NCI-H1092 treated with DMSO at 0.1 percent for 48 hours (cell line): ENCODE results near the gene DDOST.
"Not testable (repeated sequence)": the region's sequence is repeated elsewhere in the genome, so short reads cannot be mapped to it uniquely, and the experiment has no call there.

Experiments used
- DNase-seq: peaks from one replicate; lab custom pipeline; 2025; lab: John Stamatoyannopoulos, UW

DDOST gene

DNA sequence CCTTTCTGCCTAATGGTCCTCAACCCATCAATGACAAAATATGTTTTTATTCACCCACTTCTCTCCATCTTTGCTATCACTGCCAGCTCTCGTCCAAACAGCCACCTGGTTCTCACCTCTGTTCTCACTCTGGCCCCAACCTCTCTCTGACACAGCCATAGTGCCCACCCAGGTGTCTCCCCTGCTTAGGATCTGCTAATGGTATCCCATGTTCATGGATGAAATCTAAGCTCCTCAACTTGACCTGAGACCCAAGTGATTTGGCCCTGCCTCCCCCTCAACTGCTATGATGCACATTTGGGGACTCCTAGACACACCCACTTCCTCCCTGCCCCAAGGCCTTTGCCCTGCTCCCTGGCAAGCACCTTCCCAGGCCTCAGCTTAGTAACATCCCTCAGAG, 30.7 kb upstream of the DDOST start:
- no peak for DNase-seq

DNA sequence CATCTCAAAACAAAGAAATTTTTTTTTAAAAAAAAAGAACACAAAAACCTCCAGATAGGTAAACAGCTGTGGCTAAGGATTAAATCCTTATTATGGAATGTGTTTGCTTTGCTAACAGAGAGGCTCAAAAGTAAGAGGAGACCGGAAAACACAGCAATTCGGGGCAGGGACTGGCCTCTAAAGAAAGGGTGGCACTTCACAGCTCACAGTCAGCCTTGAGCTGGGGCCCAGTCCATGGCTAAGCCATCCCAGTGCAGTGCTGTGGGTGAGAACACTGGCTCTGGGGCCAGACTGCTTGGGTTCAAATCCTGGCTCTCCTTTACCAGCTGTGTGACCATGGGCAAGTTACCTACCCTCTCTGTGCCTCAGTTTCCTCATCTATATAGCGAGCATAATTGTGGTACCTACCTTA, 28.5 kb upstream of the DDOST start:
- DNase-seq, result no peak

DNA sequence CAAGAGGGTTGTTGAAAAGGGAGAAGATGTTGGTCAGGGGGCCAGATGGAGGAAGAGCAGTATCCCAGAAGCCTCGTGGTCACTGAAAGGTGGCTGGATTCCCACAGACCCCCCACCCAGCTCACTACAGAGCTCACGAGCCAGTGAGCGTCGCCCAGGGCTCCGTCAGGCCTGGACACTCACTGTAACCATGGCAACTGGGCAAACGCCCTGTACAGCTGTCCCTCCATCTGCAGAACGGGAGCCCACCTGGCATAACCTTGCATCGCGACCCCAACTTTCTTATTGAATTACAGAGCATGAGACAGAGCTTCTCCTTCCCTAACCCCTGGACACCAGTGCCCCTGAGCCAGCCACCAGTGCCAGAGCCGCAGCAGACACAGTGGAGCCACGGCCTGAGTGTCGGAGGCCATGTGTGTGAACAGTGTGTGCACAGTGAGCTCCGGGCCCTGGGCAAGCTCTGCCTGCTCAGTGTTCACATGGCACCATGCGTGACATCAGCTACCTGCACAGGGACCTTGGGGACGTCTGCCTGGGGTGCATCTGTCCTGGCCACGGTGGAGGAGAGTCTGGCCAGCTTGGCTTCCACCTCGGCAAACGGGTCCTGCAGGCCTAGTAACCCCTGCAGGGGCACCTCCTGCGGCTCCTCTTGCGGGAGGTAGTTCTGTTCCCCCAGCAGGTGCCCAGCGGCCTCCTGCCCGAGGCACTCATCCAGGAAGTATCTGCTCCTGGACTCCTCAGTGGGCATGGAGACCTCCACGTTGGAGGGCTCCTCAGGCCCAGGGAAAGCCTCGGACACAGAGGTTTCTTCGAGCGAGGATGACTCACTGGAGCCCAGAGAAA, 25.9 kb upstream of the DDOST start:
- no peak for DNase-seq

DNA sequence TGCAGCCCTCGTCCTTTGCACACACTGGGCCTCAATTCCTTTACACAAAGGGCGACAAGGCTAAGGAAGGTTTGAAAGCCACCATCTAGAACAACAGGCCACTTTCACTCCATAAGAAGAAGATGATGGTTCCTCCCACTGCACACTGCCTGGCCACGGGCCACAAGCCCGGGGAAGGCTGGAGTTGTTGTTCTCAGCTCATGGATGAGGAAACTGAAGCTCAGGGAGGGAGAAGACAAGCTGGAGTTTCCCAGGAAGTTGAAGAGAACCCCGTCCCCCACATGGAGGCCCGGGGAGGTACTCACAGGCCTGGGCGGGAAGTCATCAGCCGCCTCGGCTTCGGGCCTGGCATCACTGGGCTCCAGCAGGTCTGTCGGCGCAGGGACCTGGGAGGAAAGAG, 24.6 kb upstream of the DDOST start:
- DNase-seq, result no peak

GRCh38 chr1:20685099-20685662, 24.0 kb upstream of the DDOST start:
- DNase-seq, result no peak

GRCh38 chr1:20684651-20685050, 23.5 kb upstream of the DDOST start:
- no peak for DNase-seq

DNA sequence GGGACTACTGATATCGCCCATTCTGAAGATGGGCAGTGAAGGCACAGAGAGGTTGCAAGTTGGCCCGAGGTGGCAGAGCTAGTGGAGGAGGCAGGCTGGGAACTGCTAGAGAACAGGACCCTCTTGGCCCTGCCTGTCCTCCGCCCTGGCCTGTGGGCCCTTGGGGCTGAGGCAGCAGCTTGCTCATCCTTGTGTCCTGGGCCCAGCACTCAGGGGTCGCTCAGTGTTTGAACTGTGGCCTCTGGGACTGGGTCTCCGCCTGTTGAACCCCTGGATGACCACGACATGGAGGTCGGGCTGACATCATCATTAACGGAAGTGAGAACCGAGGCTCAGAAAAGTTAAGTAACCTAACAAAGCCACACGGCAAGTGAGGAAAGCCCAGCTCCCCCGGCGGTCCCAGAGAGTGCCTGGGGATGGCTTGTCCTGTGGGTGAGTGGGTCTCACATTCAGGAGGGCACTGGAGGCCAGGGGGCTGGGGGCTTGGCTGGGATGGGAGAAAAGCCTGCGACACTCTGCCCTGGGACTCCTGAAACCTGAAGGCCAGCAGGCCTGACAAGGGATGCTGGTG, 23.0 kb upstream of the DDOST start:
- DNase-seq, result no peak

- DNase-seq, result no peak
These were observed 22.4 kb upstream of the DDOST start for GRCh38 chr1:20683614-20684013.

DNA sequence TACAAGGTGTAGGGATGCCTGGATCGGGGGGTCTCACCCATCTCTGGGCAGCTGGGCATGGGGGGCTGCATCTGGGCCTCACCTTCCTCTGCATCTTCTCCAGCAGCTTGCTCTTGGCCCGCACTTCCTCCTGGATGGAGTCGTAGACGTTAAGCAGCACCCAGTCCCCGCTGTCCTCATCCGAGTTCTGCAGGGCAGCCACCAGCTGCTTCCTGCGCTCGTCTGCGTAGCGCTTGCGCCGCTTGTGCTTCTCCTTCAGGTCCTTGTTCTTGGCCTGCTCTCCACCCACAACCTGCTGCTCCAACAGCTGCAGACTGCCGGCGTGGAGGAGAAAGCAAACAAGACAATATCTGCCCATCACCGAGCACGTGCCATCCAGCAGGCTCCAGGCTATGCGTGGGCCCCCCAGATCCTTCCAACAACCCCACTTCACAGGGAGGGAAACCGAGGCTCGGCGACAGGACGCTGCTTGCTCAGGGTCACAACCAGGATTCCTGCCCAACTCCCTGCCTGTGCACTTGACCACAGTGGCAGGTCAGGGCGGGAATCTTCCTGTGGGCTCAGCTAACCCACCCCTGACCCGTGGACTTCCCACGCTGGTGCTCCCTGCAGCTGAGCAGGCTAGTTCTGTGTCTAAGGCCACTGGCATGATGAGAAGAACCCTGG, 21.5 kb upstream of the DDOST start:
- DNase-seq, result peak; percentile 72

DNA sequence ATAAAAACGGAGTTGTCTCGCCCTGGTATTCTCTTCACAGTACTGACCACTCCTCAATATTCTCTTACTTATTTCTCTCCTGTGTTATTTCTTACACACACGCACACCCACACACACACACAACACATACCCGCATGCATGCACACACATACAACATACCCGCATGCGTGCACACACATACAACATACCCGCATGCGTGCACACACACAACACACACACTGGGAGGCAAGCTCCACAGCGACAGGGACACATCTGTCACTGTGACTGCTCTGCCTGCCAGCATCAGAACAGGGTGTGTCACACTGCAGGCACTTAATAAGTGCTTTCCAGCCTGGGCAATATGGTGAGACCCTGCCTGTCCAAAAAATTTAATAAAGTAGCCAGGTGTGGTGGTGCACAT, 20.8 kb upstream of the DDOST start:
- no peak for DNase-seq

DNA sequence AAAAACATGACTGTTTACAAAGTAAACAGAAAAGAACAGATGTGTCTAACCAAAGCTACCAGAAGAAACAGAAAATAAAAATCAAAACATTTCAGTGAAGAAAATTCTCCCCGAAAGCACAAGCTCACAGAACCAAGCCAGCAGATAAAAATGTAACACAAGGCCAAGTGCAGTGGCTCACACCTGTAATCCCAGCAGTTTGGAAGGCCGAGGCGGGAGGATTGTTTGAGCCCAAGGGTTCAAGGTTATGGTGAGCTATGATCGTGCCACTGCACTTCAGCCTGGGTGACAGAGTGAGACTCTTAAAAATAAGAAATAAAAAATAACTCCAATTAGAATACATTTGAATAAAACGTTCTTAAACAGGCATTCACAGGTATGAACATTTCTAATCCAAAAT, 19.1 kb upstream of the DDOST start:
- DNase-seq, result no peak

GRCh38 chr1:20678599-20678998, 17.4 kb upstream of the DDOST start:
- no peak for DNase-seq

DNA sequence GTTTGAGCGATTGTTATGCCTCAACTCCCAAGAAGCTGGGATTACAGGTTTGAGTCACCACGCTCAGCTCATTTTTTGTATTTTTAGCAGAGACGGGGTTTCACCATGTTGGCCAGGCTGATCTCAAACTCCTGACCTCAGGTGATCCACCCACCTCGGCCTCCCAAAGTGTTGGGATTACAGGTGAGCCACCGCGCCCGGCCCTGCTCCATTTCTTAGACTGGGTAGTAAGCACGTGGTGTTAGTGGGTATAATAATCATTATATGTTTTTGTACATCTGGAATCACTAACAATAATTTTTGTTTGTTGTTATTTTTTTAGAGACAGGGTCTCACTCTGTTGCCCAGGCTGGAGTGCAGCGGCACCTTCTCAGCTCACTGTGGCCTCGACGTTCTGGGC, 12.5 kb upstream of the DDOST start:
- not testable (repeated sequence) for DNase-seq

GRCh38 chr1:20672265-20672632, 11.1 kb upstream of the DDOST start:
- DNase-seq, result no peak

DNA sequence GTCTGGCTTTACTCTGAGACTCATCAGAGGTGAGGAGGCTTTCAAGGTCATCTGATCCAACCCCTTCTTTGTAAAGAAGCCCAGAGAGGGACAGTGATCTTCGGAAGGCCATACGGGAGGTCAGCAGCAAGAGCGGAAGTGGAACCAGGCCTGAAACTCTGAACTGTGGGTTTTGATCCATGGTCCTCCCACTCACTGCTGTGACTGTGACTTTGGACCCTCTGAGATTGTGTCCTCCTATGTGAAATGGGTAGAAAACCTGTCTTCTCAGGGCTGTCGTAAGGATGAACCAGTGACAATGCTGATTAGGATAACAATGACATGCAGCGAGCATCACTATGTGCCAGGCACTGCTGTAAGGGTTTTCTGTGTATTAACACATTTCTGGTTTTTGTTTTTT, 9.8 kb upstream of the DDOST start:
- no peak for DNase-seq

DNA sequence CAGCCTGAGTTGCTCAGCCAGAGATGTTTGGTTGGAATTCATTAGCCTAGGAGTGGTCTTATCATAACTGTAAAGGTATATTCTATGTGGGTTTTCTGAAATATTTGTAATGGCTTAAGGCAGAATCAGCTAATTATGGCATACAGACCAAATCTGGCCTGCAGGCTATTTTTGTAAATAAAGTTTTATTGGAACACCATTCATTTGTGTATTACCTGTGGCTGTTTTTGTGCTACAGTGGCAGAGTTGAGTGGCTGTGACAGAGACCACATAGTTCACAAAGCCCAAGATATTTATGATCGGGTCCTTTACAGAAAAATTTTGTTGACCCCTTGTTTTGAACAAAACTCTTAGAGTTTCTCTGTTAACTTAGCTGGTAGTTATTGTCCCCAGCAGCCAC, 7.4 kb upstream of the DDOST start:
- DNase-seq, result no peak

GRCh38 chr1:20666804-20667203, 5.6 kb upstream of the DDOST start:
- DNase-seq, result no peak

DNA sequence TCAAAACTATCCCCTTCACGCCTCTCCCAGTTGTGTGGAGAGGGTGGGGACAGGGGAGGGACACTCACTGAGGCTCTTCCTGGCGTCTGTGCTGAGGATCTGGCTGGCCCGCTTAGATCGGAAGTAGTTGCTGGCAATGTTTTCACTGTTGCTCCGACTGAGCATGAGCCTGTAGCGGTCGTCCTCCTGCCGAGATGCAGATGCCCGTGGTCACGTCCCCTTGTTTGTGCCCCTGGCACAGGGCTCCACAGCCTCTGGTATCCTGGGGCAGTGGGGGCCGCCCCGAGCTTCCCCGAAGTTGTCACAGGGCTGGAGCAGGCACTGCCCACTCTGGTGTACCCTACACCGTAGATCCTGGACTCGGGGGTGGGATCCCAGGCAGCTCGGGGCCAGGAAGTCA, 5.0 kb upstream of the DDOST start:
- DNase-seq, result no peak

- DNase-seq, result no peak
These were observed 4.6 kb upstream of the DDOST start for GRCh38 chr1:20665726-20666125.

DNA sequence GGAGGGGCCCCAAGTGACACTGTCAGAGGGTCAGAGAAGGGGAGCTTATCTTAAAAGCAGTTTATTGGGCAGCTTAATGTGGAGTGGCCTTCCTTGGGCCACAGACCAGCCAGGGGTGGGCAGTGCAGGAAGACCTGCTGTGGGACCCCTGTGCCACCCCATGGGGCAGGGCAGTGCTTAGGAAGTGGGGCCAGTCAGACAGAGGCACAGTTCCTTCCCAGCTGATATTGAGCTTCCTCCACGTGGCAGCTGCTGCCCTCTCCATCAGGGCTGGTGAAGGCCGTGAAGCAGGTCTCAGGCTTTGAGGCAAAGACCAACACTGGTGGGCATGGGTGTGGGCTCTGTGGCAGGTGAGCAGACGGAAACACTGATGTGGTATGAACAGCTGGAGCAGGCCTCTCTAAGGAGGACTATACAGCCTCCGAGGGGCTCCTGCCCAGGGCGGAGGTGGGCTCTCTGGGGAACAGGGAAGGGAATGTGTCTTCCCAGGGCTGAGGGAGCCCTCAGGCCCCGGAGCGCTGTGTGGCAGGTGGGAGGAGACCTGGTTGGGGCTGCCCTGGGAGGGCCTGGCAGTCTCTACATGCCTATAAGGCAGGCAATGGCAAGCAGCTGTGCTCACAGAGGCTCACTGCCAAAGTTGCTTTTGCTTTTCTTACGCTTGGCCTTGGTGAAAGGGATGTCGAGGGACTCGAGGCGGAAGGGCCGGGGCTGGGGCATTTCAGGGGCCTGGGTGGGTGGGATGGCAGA, 3.0 kb upstream of the DDOST start:
- no peak for DNase-seq

DNA sequence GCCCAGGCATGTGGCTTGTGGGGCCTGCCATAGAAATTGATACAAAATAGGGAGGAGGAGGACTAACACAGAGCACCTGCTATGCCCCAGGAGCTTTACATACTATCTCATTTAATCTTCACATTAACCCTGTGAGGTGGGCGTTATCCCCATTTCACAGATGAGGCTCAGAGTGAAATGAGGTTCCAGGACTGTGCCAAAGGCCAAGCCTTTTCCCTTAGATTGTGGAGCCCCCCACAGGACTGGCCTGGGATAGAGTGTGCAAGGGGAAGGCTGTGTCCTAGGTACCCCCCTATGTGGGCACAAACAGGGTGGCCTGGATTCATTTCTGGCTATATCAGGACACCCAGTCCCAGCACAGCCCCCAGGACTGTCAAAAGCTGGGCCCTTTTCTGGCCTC, 2.2 kb upstream of the DDOST start:
- DNase-seq, result no peak

- DNase-seq, result no peak
These were observed 924 bp upstream of the DDOST start for GRCh38 chr1:20662110-20662475.

DNA sequence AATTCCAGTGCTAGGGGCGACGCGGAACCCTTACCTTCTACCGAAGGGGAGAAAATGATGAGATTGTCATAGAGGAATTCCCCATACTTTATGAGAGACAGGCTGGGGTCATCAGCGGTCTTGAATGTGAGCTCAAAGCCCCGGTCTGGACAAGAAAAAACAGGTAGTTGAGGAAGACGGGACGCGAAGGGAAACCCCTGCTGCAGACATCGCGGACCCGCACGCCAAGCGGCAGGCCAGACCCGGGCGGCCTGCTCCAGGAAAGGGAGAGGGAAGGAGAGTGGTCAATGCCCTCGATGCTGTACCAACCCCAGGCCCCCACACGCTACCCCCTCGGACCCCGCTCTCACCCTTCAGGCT, 342 bp downstream of the DDOST start:
- DNase-seq, result no peak
